GM04503 (cell line): ENCODE results near the gene DAPK1.
A peak's percentile ranks its signal among the peaks of the same experiment; 100 is the strongest.

Experiments used
- DNase-seq: peaks from one replicate; pipeline ENCODE4 v3.0.0-alpha.2; 2012; ENCODE audit warnings: low read depth

DAPK1 gene

GRCh38 chr9:87694236-87694755 is 196.6 kb downstream of the DAPK1 start:
- DNase-seq: no peak

GRCh38 chr9:87695523-87695922 is 197.9 kb downstream of the DAPK1 start:
- no peak for DNase-seq

- no peak for DNase-seq
These were observed 199.0 kb downstream of the DAPK1 start for GRCh38 chr9:87696641-87697040.

- DNase-seq: no peak
These were observed 200.6 kb downstream of the DAPK1 start for GRCh38 chr9:87698069-87698809.

- DNase-seq: no peak
These were observed 202.2 kb downstream of the DAPK1 start for GRCh38 chr9:87699835-87700234.

GRCh38 chr9:87701491-87701890 is 203.8 kb downstream of the DAPK1 start:
- DNase-seq: no peak

GRCh38 chr9:87701931-87702421 is 204.3 kb downstream of the DAPK1 start:
- no peak for DNase-seq

- no peak for DNase-seq
These were observed 205.3 kb downstream of the DAPK1 start for GRCh38 chr9:87702921-87703320.

- no peak for DNase-seq
These were observed 206.1 kb downstream of the DAPK1 start for GRCh38 chr9:87703636-87704276.

- DNase-seq: no peak
These were observed 206.7 kb downstream of the DAPK1 start for GRCh38 chr9:87704342-87704741.

- no peak for DNase-seq
These were observed 208.5 kb downstream of the DAPK1 start for GRCh38 chr9:87706066-87706739.

GRCh38 chr9:87707805-87708506 is 210.3 kb downstream of the DAPK1 start:
- no peak for DNase-seq

- DNase-seq: no peak
These were observed 210.9 kb downstream of the DAPK1 start for GRCh38 chr9:87708546-87708945.

- no peak for DNase-seq
These were observed 211.5 kb downstream of the DAPK1 start for GRCh38 chr9:87708986-87709728.

GRCh38 chr9:87710443-87710842 is 212.8 kb downstream of the DAPK1 start:
- no peak for DNase-seq

- peak; percentile 87 for DNase-seq
These were observed 214.5 kb downstream of the DAPK1 start for GRCh38 chr9:87711857-87712800.

- DNase-seq: no peak
These were observed 215.2 kb downstream of the DAPK1 start for GRCh38 chr9:87712801-87713277.

GRCh38 chr9:87713278-87713987 is 215.8 kb downstream of the DAPK1 start:
- peak; percentile 98 for DNase-seq

GRCh38 chr9:87713988-87714330 is 216.3 kb downstream of the DAPK1 start:
- no peak for DNase-seq

- DNase-seq: peak; percentile 67
These were observed 217.2 kb downstream of the DAPK1 start for GRCh38 chr9:87714819-87715218.
